GM12878 (cell line): Measurements from ENCODE around the gene CYP4V2. TPM values are rescaled to one million over a fixed set of nuclear protein-coding genes. Genes with fewer than 3 reads are reported as not detected.

Source experiments
- ATAC-seq: fragments of 200-7000 bp; cut with Tn5 transposase; 3 replicates; pipeline ENCODE4 v1.9.1; 2020; ENCODE audit warnings: mild to moderate bottlenecking, moderate library complexity
- BruUV-seq: library from RNA; stranded (reverse); fragments of 400-500 nt; replicated peaks from 2 replicates; lab custom pipeline; 2021; lab: Mats Ljungman, UMichigan
- CTCF ChIA-PET: fragments of 300-600 bp; sonication (Branson Sonifier 250); formaldehyde crosslinking; extraction: SDS; loops from one replicate; lab custom pipeline; 2021; ENCODE audit warnings: inconsistent platforms; lab: Yijun Ruan, JAX
- POLR2A ChIA-PET: fragments of 350-600 bp; formaldehyde crosslinking; extraction: SDS; loops from one replicate; lab custom pipeline; 2021; ENCODE audit warnings: inconsistent platforms; lab: Charles Lee
- RAD21 ChIA-PET: fragments of 300-600 bp; sonication (Branson Sonifier 250); formaldehyde crosslinking; loops from one replicate; lab custom pipeline; 2023; ENCODE audit warnings: antibody characterized with exemption; ENCODE audit not compliant: unreplicated experiment; lab: Charles Lee
- SMC1A ChIA-PET: fragments of 300-600 bp; sonication (Branson Sonifier 250); formaldehyde crosslinking; loops from one replicate; lab custom pipeline; 2023; ENCODE audit not compliant: unreplicated experiment, uncharacterized antibody; lab: Charles Lee
- DNase-seq: peaks from one replicate; pipeline ENCODE4 v3.0.0-alpha.2; 2011; ENCODE audit warnings: low read depth, low spot score
- FAIRE-seq: peaks from 3 replicates; lab custom pipeline; 2011; peaks lifted over from hg19 to GRCh38; lab: Jason Lieb, UNC
- H2AFZ ChIP-seq: 2 replicates; pipeline ENCODE4 v1.6.0; 2011; ENCODE audit warnings: low read depth, low read length, control low read depth; ENCODE audit not compliant: control insufficient read depth
- H3K27ac ChIP-seq: 2 replicates; pipeline ENCODE4 v1.5.1; 2011; ENCODE audit warnings: control low read depth; ENCODE audit not compliant: control insufficient read depth, insufficient read depth
- H3K27me3 ChIP-seq, 2 experiments: replicated peaks in 1 of 2; 2 replicates each; pipeline versions ENCODE4 v1.6.0 to v1.6.1; 2011; ENCODE audit warnings: low read length in 1 of 2; ENCODE audit not compliant: control insufficient read depth in 2 of 2, insufficient read depth in 2 of 2
- H3K36me3 ChIP-seq, 2 experiments: 2 replicates each; pipeline ENCODE4 v1.5.1; 2011; ENCODE audit warnings: low read length in 1 of 2; ENCODE audit not compliant: control insufficient read depth in 2 of 2, insufficient read depth in 2 of 2
- H3K4me1 ChIP-seq: 2 replicates; pipeline ENCODE4 v1.6.1; 2011; ENCODE audit warnings: mild to moderate bottlenecking, low read length, moderate library complexity, mixed read lengths; ENCODE audit not compliant: control insufficient read depth, insufficient read depth
- H3K4me2 ChIP-seq: 2 replicates; pipeline ENCODE4 v1.6.0; 2011; ENCODE audit warnings: control low read depth; ENCODE audit not compliant: control insufficient read depth, insufficient read depth
- H3K4me3 ChIP-seq: fragments of 200-600 bp; sonication (generic); 2 replicates; pipeline ENCODE4 v1.5.1; 2016
- H3K79me2 ChIP-seq: 2 replicates; pipeline ENCODE4 v1.6.0; 2011; ENCODE audit warnings: low read length; ENCODE audit not compliant: control insufficient read depth, insufficient read depth
- H3K9ac ChIP-seq: 2 replicates; pipeline ENCODE4 v1.8.0; 2011; ENCODE audit warnings: low read length, control low read depth, mixed read lengths; ENCODE audit not compliant: control insufficient read depth, insufficient read depth
- H3K9me3 ChIP-seq: replicated peaks from 3 replicates; pipeline ENCODE4 v1.5.1; 2011; ENCODE audit warnings: mild to moderate bottlenecking, low read length; ENCODE audit not compliant: control insufficient read depth, insufficient read depth
- H4K20me1 ChIP-seq: 2 replicates; pipeline ENCODE4 v1.6.0; 2011; ENCODE audit not compliant: control insufficient read depth, insufficient read depth
- GATAD2B ChIP-seq: fragments of 450-650 bp; conservative IDR thresholded peaks from 2 replicates; pipeline ENCODE4 v1.6.1; 2017; ENCODE audit warnings: low read depth, mild to moderate bottlenecking, moderate library complexity
- KAT2A ChIP-seq: conservative IDR thresholded peaks from 2 replicates; pipeline ENCODE4 v1.6.1; 2011; ENCODE audit warnings: low read depth, low read length; ENCODE audit not compliant: control insufficient read depth
- NFXL1 ChIP-seq: fragments of 450-650 bp; IDR thresholded peaks from 2 replicates; pipeline ENCODE4 v1.6.1; 2017; ENCODE audit warnings: antibody characterized with exemption, mild to moderate bottlenecking, borderline replicate concordance
- NR2C1 ChIP-seq: fragments of 450-650 bp; IDR thresholded peaks from 2 replicates; pipeline ENCODE4 v1.6.1; 2017; ENCODE audit warnings: antibody characterized with exemption, mild to moderate bottlenecking, moderate library complexity
- PAX5 ChIP-seq: IDR thresholded peaks from 2 replicates; pipeline ENCODE4 v1.6.1; 2011; ENCODE audit warnings: low read depth, low read length, borderline replicate concordance
- RB1 ChIP-seq: fragments of 450-650 bp; formaldehyde crosslinking; IDR thresholded peaks from 2 replicates; pipeline ENCODE4 v1.6.1; 2017; ENCODE audit warnings: mild to moderate bottlenecking, borderline replicate concordance
- SUPT20H ChIP-seq: IDR thresholded peaks from 2 replicates; pipeline ENCODE4 v1.6.1; 2011; ENCODE audit warnings: low read depth, mild to moderate bottlenecking, low read length, moderate library complexity, borderline replicate concordance; ENCODE audit not compliant: control insufficient read depth
- TAF1 ChIP-seq: IDR thresholded peaks from 2 replicates; pipeline ENCODE4 v1.6.1; 2011; ENCODE audit warnings: mild to moderate bottlenecking, low read depth, low read length, borderline replicate concordance
- TBL1XR1 ChIP-seq: IDR thresholded peaks from 2 replicates; pipeline ENCODE4 v1.6.1; 2012; ENCODE audit warnings: low read depth, low read length, improper control_type of control experiment
- YBX1 ChIP-seq: fragments of 450-650 bp; IDR thresholded peaks from 2 replicates; pipeline ENCODE4 v1.6.1; 2016; ENCODE audit warnings: antibody characterized with exemption
- YY1 ChIP-seq: IDR thresholded peaks from 2 replicates; pipeline ENCODE4 v1.6.1; 2011; ENCODE audit warnings: low read depth, mild to moderate bottlenecking, low read length
- WGBS: methylation state at CpG from one replicate; pipeline ENCODE4 v1.1.6; 2016; ENCODE audit warnings: low lambda C conversion rate; ENCODE audit not compliant: insufficient replicate concordance, insufficient coverage; ENCODE audit errors: missing lambda C conversion rate; 5-methylcytosine and 5-hydroxymethylcytosine counted together
- in situ Hi-C: fragments of 300-500 bp; cut with MboI; formaldehyde crosslinking; loops from 9 replicates; pipeline ENCODE4 v1.14.3; 2018; ENCODE audit warnings: mixed read lengths
- intact Hi-C: fragments of 100-400 bp; cut with micrococcal nuclease; formaldehyde crosslinking; loops from one replicate; pipeline ENCODE4 v1.14.2; 2022; ENCODE audit not compliant: unreplicated experiment
- polyA plus RNA-seq, 11 experiments: library from polyadenylated mRNA; depleted of rRNA in 4 of 11; unstranded in 6 of 11; stranded (reverse) in 5 of 11; fragments of >200 nt; fragmentation: Nextera tagmentation in 4 of 11; fragmentation: Illumina TruSeq in 1 of 11; extraction: Ambion mirVana in 4 of 11; extraction: Trizol in 1 of 11; gene quantifications; 1 replicate in 1 of 11; 2 replicates in 10 of 11; pipeline versions ENCODE4 v1.2.1 to v1.2.3, GENCODE V29; 2011 to 2016; ENCODE audit warnings: inconsistent platforms in 2 of 11, missing spikeins in 2 of 11, low read depth in 1 of 11
- total RNA-seq, 4 experiments: library from RNA; depleted of rRNA in 3 of 4; stranded (reverse); fragments of >200 nt in 3 of 4; fragmentation: Illumina TruSeq in 1 of 4; extraction: Trizol in 1 of 4; gene quantifications; 2 replicates each; pipeline versions ENCODE4 v1.2.1 to v1.2.3, GENCODE V29; 2013 to 2021
- TF ChIP-seq, protein P1 (sequence below), 3 experiments: IDR thresholded peaks in 2 of 3; conservative IDR thresholded peaks in 1 of 3; 2 replicates each; pipeline ENCODE4 v1.5.1; 2011; ENCODE audit warnings: low read depth in 3 of 3, low read length in 3 of 3, mild to moderate bottlenecking in 3 of 3, control low read depth in 2 of 3, moderate library complexity in 2 of 3, inconsistent platforms in 1 of 3, mixed read lengths in 1 of 3; ENCODE audit not compliant: control insufficient read depth in 2 of 3, insufficient read depth in 1 of 3; ENCODE audit errors: extremely low read depth in 1 of 3

The CYP4V2 gene
- total and polyA plus RNA-seq, 10 of the 15 experiments (the other 5 are each of a cell fraction or from before 2014, with no cell fraction given), result 1.2 to 8.2 (median 6.8) TPM

DNA sequence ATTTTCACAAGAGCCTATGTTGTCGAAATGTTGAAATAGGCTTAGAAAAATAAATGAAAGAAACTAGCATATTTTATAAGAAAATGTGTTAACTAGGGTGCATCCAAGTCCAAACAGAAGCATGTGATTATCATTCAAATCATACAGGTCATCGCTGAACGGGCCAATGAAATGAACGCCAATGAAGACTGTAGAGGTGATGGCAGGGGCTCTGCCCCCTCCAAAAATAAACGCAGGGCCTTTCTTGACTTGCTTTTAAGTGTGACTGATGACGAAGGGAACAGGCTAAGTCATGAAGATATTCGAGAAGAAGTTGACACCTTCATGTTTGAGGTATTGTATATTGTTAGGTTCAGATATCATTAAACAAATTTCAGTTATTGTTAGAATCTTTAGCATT is 9.6 kb downstream of the CYP4V2 start:
- intact Hi-C loops, result loop anchor here (2.0 kb wide), 1 partner anchor 132 kb away; the partner anchor contains the start of gene TLR3
- ChIA-PET SMC1A (interaction anchor here (1.2 kb wide), 2 partner anchors 8 to 11 kb away, joined by 3 to 4 read pairs; no protein-coding TSS in a partner anchor), RAD21 (no interaction called here), POLR2A (no interaction called here), CTCF (interaction anchor here (1.5 to 1.8 kb wide), 3 partner anchors 8 to 133 kb away, joined by 4 to 7 read pairs (median 5); no protein-coding TSS in a partner anchor)
- Histone ChIP-seq H3K27me3 (no peaks in the 10 kb centered on the region), H4K20me1 (no peaks in the 10 kb centered on the region), H3K9ac (no peak overlapping the region), H3K27ac (no peak overlapping the region), H3K79me2 (no peaks in the 10 kb centered on the region), H3K9me3 (no peaks in the 10 kb centered on the region), H3K4me1 (no peaks in the 10 kb centered on the region), H3K4me2 (no peak overlapping the region), H3K36me3 (no peaks in the 10 kb centered on the region), H2AFZ (no peak overlapping the region), H3K4me3 (no peak overlapping the region)
- DNase-seq (no peak), ATAC-seq (no peak), FAIRE-seq (no peak)
- in situ Hi-C loops, result no loop called here
- TF ChIP-seq, protein P1, sequence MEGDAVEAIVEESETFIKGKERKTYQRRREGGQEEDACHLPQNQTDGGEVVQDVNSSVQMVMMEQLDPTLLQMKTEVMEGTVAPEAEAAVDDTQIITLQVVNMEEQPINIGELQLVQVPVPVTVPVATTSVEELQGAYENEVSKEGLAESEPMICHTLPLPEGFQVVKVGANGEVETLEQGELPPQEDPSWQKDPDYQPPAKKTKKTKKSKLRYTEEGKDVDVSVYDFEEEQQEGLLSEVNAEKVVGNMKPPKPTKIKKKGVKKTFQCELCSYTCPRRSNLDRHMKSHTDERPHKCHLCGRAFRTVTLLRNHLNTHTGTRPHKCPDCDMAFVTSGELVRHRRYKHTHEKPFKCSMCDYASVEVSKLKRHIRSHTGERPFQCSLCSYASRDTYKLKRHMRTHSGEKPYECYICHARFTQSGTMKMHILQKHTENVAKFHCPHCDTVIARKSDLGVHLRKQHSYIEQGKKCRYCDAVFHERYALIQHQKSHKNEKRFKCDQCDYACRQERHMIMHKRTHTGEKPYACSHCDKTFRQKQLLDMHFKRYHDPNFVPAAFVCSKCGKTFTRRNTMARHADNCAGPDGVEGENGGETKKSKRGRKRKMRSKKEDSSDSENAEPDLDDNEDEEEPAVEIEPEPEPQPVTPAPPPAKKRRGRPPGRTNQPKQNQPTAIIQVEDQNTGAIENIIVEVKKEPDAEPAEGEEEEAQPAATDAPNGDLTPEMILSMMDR (IDR thresholded peaks at IDR 0.05 in 2 of 3, conservative IDR thresholded peaks at IDR 0.05 in 1 of 3; ENCODE audit: control insufficient read depth in 2 of 3, extremely low read depth in 1 of 3, insufficient read depth in 1 of 3, low read depth in 3 of 3, low read length in 3 of 3), result no peak
- TF ChIP-seq YBX1, result no peak
- TF ChIP-seq NR2C1, result no peak
- no peak for TF ChIP-seq PAX5
- TF ChIP-seq KAT2A, result no peak
- no peak for TF ChIP-seq SUPT20H
- TF ChIP-seq YY1, result no peak
- TF ChIP-seq GATAD2B, result no peak
- no peak for TF ChIP-seq NFXL1
- TF ChIP-seq RB1, result no peak
- TF ChIP-seq TBL1XR1, result no peak
- no peak for TF ChIP-seq TAF1
- WGBS, result 72% methylated on average over 7 of the region's 7 CpGs
- no TSS peak for BruUV-seq
